Stimulated activated CD8-positive, alpha-beta memory T cell treated with anti-CD3 and anti-CD28 coated beads, Interleukin-4, amount 100 ng/mL, for 48 hours (primary cell): ENCODE measurements around the gene NUP85.
"Not testable (repeated sequence)": the region's sequence is repeated elsewhere in the genome, so short reads cannot be mapped to it uniquely, and the experiment has no call there.

ENCODE experiments used
- DNase-seq: peaks from one replicate; pipeline ENCODE4 v3.0.0-alpha.2; 2020

NUP85 gene

GRCh38 chr17:75270218-75270965, 64.9 kb downstream of the NUP85 start:
- DNase-seq = peak; percentile 79

GRCh38 chr17:75270966-75271232, 65.4 kb downstream of the NUP85 start, which contains the start of gene MIF4GD:
Gene MIF4GD (minus strand): TSS chr17:75271231. CDS start chr17:75270195, 1,036 bp downstream.
- DNase-seq = no peak

- DNase-seq = peak; percentile 90
Observed at GRCh38 chr17:75271233-75271954, 65.9 kb downstream of the NUP85 start.

- no peak for DNase-seq
Observed at GRCh38 chr17:75271955-75272847, 66.7 kb downstream of the NUP85 start.

GRCh38 chr17:75272848-75273184, 67.3 kb downstream of the NUP85 start:
- DNase-seq = no peak

- DNase-seq = no peak
Observed at GRCh38 chr17:75273977-75274708, 68.7 kb downstream of the NUP85 start.

- no peak for DNase-seq
Observed at GRCh38 chr17:75277664-75278071, 72.2 kb downstream of the NUP85 start.

GRCh38 chr17:75280189-75280588, 74.7 kb downstream of the NUP85 start:
- not testable (repeated sequence) for DNase-seq

GRCh38 chr17:75285123-75285522, 79.6 kb downstream of the NUP85 start:
- no peak for DNase-seq
